ENCODE data around the gene DR1. TPM values are rescaled to one million over a fixed set of nuclear protein-coding genes. Genes with fewer than 3 reads are reported as not detected.

The DR1 gene
- total RNA-seq, 1 donor from 2014 or later: 47.1 TPM

DNA sequence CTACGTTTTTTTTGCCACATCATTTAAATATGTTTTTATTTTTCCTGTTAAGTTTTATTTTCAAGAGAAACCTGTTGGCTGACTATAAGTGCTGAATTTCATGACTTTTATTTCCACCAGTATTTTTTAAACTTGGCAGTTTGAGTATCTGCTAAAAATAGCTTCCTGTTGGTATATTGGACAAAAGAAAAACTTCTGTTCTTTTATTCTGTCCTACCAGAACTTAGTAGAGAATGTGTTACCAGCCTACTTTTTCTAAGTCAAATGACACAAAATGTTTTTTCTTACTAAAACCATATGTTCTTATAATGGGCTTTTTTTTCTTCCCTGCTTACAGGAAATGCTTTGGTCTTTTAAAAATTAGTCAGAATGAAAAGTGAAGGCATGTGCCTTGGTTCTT lies 7.6 kb downstream of the DR1 start:
- peaks cover 54% of the 10 kb centered on the region for H3K36me3 ChIP-seq
- DNase-seq: no peak
- peaks cover 43% of the 10 kb centered on the region for H3K4me1 ChIP-seq
- no peak overlapping the region for H3K4me3 ChIP-seq
- no peak overlapping the region for H3K27ac ChIP-seq
- no peaks in the 10 kb centered on the region for H3K9me3 ChIP-seq
- no peaks in the 10 kb centered on the region for H3K27me3 ChIP-seq
- intact Hi-C loops (cut with DNase I): no loop called here
- TF ChIP-seq, protein P1, sequence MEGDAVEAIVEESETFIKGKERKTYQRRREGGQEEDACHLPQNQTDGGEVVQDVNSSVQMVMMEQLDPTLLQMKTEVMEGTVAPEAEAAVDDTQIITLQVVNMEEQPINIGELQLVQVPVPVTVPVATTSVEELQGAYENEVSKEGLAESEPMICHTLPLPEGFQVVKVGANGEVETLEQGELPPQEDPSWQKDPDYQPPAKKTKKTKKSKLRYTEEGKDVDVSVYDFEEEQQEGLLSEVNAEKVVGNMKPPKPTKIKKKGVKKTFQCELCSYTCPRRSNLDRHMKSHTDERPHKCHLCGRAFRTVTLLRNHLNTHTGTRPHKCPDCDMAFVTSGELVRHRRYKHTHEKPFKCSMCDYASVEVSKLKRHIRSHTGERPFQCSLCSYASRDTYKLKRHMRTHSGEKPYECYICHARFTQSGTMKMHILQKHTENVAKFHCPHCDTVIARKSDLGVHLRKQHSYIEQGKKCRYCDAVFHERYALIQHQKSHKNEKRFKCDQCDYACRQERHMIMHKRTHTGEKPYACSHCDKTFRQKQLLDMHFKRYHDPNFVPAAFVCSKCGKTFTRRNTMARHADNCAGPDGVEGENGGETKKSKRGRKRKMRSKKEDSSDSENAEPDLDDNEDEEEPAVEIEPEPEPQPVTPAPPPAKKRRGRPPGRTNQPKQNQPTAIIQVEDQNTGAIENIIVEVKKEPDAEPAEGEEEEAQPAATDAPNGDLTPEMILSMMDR (IDR thresholded peaks at IDR 0.05): no peak
- ATAC-seq: no peak

DNA sequence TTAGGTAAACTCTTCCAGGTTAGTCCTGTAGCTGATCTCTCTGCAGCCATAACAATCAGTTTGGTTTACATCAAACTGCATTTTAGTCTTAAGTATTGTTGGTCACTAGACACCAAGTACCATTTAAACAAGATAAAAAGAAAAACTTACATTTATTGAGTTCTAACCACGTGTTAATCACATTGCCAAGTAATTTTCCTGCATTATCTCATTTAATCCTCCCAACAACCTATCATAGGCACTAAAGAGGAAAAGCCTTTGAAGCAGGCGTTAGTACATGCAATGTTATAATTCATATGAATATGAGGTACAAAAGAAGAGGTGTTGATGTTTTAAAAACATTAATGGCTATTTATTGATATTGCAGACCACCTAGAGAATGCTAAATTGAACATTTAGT lies 9.0 kb downstream of the DR1 start:
- ATAC-seq: no peak
- intact Hi-C loops (cut with DNase I): no loop called here
- TF ChIP-seq, protein P1 (IDR thresholded peaks at IDR 0.05): no peak
- H3K9me3 ChIP-seq: no peaks in the 10 kb centered on the region
- H3K4me3 ChIP-seq: no peak overlapping the region
- H3K4me1 ChIP-seq: peaks cover 35% of the 10 kb centered on the region
- no peak overlapping the region for H3K27ac ChIP-seq
- no peak for DNase-seq
- H3K36me3 ChIP-seq: peaks cover 62% of the 10 kb centered on the region
- H3K27me3 ChIP-seq: no peaks in the 10 kb centered on the region

DNA sequence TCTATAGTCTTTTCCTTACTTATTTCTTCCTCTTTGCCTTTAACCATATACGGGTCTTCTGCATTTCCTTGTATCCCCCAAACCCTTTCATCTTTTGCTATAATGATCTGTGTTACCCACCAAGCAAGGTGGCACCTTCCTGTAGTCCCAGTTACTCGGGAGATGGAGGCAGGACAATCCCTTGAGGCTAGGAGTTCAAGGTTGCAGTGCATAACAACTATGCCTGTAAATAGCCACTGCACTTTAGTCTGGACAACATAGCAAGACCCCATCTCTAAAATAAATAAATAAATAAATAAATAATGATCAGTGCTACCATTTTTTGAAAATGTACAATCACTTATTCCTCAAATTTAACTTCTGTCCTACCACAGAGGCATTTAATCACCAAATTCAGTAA lies 11.5 kb downstream of the DR1 start:
- H3K27ac ChIP-seq: no peak overlapping the region
- no peaks in the 10 kb centered on the region for H3K9me3 ChIP-seq
- no peak overlapping the region for H3K4me3 ChIP-seq
- H3K4me1 ChIP-seq: peaks cover 25% of the 10 kb centered on the region
- DNase-seq (no peak), ATAC-seq (no peak)
- TF ChIP-seq, protein P1 (IDR thresholded peaks at IDR 0.05): no peak
- peaks cover 79% of the 10 kb centered on the region for H3K36me3 ChIP-seq
- H3K27me3 ChIP-seq: no peaks in the 10 kb centered on the region
- intact Hi-C loops (cut with DNase I): no loop called here

DNA sequence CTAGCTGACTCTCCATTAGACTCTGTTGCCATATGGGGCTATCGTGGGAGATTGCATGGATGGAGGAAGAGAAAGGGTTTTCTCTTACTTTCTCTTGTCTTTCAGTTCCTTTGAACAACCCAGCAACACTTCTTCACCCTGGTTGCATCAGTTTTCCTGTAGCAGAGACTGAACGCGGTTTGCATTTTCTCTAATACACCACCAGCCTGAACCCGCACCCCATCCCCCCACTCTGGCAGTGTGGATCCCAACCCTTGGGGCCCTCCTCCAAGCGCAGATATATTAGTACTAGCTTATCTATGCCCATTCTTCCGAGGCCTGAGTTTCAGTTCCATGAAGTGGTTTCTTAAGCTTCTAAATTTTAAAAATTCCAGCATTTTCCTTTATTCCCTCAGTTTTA lies 12.6 kb downstream of the DR1 start:
- H3K4me1 ChIP-seq: peaks cover 25% of the 10 kb centered on the region
- intact Hi-C loops (cut with DNase I): no loop called here

DNA sequence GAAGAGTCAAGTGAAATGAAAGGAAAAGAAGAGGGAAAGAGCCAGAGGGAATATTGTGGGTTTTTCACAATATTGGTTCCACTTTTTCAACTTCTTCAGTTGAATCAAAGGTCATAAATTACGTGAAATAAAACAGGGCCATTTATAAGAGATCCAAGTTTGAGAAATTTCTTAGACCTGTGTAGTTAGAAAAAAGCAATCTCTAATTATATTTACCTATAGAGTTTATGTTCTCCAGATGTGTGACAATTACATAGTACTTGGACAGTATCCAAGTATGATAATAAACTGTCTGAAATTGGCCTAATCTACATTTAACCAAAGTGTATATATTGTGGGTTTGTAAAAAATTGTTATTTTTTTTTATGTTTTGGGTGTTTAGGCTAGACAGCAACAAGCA lies 14.4 kb downstream of the DR1 start:
- H3K36me3 ChIP-seq: peaks cover 71% of the 10 kb centered on the region

More for the DNA sequence above, 12.6 kb downstream of the DR1 start:
- Histone ChIP-seq H3K27me3 (no peaks in the 10 kb centered on the region), H3K4me3 (no peak overlapping the region), H3K27ac (no peak overlapping the region), H3K9me3 (no peaks in the 10 kb centered on the region), H3K36me3 (peaks cover 79% of the 10 kb centered on the region)
- ATAC-seq (peak; percentile 22), DNase-seq (no peak)
- TF ChIP-seq, protein P1 (IDR thresholded peaks at IDR 0.05): no peak

More for the DNA sequence above, 14.4 kb downstream of the DR1 start:
- Histone ChIP-seq H3K4me1 (peaks cover 18% of the 10 kb centered on the region), H3K27ac (no peak overlapping the region), H3K9me3 (no peaks in the 10 kb centered on the region), H3K4me3 (no peak overlapping the region), H3K27me3 (no peaks in the 10 kb centered on the region)
- ATAC-seq: no peak
- TF ChIP-seq, protein P1 (IDR thresholded peaks at IDR 0.05): no peak
- no peak for DNase-seq
- intact Hi-C loops (cut with DNase I): no loop called here
